Retina (tissue), 1 donor: Measurements from ENCODE around the gene EPG5.
"Not testable (repeated sequence)": the region's sequence is repeated elsewhere in the genome, so short reads cannot be mapped to it uniquely, and the experiment has no call there.

ENCODE experiments used
- DNase-seq: peaks from one replicate; pipeline ENCODE4 v3.0.0-alpha.2; 2016

The EPG5 gene

GRCh38 chr18:45860971-45861370 is 106.2 kb downstream of the EPG5 start:
- DNase-seq: no peak

DNA sequence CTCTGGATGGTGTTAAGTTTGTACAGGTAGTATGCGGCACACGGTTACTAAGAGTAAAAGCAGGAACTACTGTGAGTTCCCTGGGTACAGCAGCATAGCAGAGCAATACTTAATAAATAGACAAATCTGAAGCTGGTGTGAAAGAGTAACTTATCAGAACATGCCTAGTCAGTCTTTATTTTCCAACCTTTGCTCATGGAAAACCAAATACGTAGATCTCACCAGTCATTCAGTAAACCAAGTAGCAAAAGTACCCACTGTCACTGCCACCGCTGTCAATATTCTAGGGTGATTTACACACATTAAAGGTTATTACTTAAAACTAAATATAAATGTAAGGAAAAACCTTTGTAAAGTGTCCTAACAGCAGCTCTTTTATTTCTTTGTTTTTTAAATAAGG is 106.6 kb downstream of the EPG5 start:
- no peak for DNase-seq

- no peak for DNase-seq
Measured at GRCh38 chr18:45859334-45859733, 107.8 kb downstream of the EPG5 start.

- DNase-seq: no peak
Measured at GRCh38 chr18:45856531-45856930, 110.6 kb downstream of the EPG5 start.

GRCh38 chr18:45854036-45854586 is 113.0 kb downstream of the EPG5 start:
- no peak for DNase-seq

- DNase-seq: no peak
Measured at GRCh38 chr18:45852631-45853030, 114.5 kb downstream of the EPG5 start.

DNA sequence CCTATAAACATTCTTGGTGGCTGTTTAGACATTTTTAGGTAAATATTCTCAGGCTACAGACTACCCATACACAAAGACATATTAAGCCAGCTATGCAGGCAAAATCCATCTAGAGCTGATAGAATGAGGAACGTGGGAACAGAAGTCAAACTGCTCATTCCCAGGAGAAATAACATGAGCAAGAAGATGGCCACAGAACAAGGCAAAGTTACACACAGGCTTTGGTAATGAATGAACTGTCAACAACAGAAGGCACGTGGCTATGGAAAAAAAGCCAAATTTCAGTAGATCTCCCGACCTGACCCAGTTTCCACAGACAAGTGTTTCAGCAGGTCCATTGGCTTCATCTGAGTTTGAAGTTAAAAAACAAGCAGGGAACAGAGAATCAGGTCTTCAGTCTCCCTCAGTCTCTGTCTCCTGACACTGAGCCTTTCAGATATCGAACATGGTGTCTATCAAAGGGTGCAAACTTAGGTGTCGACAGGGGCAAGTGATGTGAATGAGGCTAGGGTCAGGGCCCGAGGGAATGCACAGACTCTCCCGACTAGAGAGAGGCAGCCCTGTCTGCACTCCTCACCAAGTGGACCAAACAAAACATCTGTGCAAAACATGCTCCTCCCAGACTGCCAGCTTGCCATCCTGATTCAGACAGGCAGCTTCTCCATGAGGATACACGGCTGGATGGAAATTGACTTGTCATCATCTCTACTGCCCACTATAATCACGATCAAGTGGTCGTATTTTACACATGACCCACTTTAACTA is 115.8 kb downstream of the EPG5 start:
- DNase-seq: peak; percentile 57

- peak; percentile 41 for DNase-seq
Measured at GRCh38 chr18:45850021-45850420, 117.1 kb downstream of the EPG5 start.

GRCh38 chr18:45849529-45849928 is 117.6 kb downstream of the EPG5 start:
- no peak for DNase-seq

DNA sequence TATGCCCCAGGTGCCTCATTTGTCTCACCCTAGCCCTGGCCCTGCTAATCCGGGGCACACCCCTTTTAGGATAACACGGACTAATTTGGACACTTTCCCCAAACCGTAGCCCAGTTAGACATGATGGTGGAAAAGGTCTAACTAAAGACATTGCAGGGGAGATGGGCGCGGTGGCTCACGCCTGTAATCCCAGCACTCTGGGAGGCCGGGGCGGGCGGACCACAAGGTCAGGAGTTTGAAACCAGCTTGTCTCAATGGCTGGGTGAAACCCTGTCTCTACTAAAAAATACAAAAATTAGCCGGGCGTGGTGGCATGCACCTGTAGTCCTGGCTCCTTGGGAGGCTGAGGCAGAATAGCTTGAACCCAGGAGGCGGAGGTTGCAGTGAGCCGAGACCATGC is 118.5 kb downstream of the EPG5 start:
- not testable (repeated sequence) for DNase-seq

- no peak for DNase-seq
Measured at GRCh38 chr18:45847119-45847518, 120.0 kb downstream of the EPG5 start.

GRCh38 chr18:45845410-45845809 is 121.7 kb downstream of the EPG5 start:
- no peak for DNase-seq

DNA sequence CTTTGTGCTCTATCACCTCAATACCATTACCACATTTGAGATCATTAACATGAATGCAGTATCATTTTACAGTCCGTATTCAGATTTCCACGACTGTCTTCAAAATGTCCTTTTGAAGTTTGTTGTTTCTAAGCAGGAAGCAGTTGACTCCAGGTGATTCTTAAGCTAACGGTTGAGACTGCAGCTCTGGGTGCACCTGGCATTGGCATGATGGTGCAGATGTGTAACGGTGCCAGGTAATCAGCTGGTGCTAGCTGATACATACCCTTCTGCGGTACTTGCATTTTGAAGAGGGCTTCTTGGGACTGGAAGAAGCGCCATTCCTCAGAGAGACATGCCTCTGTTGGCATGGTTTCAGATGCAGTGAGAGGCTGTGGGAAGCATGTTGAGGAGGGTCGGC is 122.2 kb downstream of the EPG5 start:
- no peak for DNase-seq

- DNase-seq: no peak
Measured at GRCh38 chr18:45843019-45843418, 124.1 kb downstream of the EPG5 start.

DNA sequence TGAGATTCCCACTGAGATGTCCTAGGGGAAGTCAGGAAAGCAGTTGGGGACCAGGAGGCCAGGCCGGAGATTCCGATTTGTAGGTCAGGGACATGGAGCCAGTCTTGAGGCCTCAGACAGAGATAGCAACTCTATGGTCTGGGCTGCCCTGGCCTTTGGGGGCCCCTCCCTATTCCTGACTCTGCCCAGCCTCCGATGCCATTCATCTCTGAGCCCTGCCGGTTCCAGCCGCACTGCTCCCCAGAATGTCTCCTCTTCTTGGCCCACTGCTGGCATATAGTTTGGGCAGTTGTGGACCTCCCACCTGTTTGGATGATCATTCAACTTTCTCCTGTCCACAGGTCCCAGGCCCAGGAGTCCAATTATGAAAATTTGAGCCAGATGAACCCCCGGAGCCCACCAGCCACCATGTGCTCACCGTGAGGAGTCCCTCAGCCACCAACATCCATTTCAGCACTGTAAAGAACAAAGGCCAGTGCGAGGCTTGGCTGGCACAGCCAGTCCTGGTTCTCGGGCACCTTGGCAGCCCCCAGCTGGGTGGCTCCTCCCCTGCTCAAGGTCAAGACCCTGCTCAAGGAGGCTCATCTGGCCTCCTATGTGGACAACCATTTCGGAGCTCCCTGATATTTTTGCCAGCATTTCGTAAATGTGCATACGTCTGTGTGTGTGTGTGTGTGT is 125.2 kb downstream of the EPG5 start:
- no peak for DNase-seq

DNA sequence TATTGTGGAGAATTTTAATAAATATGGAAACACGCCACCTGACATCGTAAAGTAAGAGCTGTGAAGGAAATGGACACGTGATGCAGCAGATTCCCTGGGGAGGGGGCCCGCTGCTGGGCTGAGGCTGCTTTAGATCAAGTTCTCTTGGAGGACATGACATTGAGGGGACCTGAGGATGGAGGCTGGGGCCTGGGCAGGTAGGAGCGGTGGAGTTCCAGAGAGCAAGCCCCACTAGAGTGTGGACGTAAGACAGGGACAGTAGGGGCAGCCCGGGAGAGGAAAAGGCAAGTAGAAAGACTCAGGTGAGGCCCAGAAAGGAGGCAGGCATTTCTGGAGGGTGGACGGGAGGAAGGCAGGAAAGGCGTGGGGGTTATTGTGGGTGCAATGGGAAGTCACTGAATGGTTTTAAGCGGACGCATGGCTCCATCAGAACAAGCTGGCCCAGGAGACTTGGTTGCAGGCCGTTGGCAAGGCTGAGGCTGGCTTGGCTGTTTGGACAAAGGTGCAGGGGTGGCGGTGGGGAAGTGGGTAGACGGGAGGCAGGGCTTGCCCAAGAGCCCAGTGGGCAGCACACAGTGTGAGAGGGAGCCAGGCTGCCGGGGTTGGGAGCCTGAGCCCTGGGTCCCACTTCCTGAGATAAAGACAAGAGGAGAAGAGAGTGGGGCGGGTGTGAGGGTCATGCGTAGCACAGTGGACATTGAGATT is 125.9 kb downstream of the EPG5 start:
- DNase-seq: no peak

GRCh38 chr18:45839414-45840395 is 127.4 kb downstream of the EPG5 start:
- DNase-seq: no peak

DNA sequence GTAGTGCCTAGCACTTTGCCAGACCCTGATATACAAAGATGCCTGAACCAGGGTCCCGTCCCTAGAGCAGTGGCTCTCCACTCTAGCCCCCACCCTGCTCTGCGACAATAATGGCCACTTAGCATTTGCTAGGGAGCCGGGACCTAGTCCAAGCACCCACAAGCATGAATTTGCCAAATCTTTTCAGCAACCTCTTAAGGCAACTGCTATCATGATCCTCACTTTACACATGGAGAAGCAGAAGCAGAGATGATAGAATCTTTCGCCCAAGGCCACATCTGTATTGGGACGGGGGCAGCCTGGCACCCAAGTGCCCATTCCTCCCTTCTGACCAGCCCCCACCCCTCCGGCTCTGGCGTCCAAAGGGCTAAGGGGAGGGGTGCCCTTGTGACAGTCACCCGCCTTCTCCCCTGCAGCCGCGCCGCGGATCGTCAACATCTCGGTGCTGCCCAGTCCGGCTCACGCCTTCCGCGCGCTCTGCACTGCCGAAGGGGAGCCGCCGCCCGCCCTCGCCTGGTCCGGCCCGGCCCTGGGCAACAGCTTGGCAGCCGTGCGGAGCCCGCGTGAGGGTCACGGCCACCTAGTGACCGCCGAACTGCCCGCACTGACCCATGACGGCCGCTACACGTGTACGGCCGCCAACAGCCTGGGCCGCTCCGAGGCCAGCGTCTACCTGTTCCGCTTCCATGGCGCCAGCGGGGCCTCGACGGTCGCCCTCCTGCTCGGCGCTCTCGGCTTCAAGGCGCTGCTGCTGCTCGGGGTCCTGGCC is 128.6 kb downstream of the EPG5 start:
- DNase-seq: peak; percentile 68

DNA sequence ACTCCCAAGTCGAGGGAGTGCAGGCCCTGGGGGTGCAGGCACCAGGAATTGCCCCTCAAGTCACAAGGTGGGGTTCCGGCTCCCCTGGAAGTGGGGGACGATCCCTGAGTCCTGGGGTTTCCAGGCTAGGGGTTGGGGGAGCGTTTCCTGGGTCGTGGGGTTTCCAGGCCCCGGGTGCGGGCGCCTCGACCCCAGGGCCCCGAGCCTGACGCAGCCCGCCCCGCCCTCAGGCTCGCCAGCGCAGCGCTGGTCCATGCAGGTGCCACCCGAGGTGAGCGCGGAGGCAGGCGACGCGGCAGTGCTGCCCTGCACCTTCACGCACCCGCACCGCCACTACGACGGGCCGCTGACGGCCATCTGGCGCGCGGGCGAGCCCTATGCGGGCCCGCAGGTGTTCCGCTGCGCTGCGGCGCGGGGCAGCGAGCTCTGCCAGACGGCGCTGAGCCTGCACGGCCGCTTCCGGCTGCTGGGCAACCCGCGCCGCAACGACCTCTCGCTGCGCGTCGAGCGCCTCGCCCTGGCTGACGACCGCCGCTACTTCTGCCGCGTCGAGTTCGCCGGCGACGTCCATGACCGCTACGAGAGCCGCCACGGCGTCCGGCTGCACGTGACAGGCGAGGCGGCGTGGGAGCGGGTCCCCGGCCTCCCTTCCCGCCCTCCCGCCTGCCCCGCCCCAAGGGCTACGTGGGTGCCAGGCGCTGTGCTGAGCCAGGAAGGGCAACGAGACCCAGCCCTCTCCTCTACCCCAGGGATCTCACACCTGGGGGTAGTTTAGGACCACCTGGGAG is 129.7 kb downstream of the EPG5 start:
- DNase-seq: peak; percentile 70
